Measurements from ENCODE around the gene ZFAND5.

Gene ZFAND5, protein sequence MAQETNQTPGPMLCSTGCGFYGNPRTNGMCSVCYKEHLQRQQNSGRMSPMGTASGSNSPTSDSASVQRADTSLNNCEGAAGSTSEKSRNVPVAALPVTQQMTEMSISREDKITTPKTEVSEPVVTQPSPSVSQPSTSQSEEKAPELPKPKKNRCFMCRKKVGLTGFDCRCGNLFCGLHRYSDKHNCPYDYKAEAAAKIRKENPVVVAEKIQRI

DNA sequence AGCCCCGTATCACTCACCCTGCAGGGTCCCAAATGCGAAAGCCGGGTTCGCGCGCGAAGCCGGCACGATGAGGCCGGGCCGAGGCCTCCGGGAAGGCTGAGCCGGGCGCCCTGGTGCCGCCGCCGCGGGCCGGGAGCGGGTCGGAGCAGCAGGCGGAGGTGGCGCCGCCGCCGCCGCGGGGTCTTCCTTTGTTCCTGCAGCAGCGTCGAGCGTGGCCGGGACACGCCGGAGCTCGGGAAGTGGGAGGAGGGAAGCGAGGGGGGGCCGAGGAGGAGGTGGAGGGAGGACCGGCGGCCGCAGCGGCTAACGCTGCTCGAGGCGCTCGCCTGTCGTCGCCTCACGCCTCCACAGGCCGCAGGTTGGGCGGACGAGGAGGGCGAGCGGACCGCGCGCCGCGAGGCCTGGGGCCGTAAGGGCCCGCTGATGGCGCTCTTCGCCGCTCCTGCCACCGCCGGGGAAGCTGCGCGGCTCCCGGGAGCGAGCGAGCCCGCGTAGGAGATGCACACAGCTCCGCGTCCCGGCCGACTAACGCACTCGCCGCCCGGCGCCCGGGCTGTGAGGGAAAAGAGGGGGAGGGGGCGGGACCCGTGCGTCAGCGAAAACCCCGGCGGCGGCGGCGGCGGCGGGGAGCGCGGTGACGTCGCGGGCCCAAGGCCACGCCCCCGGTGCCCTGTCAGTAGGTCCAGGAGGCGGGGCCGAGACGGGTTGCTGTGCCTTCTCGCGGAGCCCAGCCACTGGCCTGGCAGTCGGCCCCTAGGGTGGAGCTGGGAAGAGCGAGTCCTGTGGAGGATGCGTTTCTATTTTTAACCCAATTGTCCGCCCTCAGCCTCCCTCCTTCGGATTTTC lies at the start of gene ZFAND5:
Gene ZFAND5 (minus strand): TSS at position 530 of the 846 bp plus-strand sequence. CDS start 4,430 bp downstream, outside the sequence.
- TF ChIP-seq, protein P1, sequence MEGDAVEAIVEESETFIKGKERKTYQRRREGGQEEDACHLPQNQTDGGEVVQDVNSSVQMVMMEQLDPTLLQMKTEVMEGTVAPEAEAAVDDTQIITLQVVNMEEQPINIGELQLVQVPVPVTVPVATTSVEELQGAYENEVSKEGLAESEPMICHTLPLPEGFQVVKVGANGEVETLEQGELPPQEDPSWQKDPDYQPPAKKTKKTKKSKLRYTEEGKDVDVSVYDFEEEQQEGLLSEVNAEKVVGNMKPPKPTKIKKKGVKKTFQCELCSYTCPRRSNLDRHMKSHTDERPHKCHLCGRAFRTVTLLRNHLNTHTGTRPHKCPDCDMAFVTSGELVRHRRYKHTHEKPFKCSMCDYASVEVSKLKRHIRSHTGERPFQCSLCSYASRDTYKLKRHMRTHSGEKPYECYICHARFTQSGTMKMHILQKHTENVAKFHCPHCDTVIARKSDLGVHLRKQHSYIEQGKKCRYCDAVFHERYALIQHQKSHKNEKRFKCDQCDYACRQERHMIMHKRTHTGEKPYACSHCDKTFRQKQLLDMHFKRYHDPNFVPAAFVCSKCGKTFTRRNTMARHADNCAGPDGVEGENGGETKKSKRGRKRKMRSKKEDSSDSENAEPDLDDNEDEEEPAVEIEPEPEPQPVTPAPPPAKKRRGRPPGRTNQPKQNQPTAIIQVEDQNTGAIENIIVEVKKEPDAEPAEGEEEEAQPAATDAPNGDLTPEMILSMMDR (conservative IDR thresholded peaks at IDR 0.05), result no peak
- H3K27ac ChIP-seq, result peak within 1 kb of the TSS; percentile 99

DNA sequence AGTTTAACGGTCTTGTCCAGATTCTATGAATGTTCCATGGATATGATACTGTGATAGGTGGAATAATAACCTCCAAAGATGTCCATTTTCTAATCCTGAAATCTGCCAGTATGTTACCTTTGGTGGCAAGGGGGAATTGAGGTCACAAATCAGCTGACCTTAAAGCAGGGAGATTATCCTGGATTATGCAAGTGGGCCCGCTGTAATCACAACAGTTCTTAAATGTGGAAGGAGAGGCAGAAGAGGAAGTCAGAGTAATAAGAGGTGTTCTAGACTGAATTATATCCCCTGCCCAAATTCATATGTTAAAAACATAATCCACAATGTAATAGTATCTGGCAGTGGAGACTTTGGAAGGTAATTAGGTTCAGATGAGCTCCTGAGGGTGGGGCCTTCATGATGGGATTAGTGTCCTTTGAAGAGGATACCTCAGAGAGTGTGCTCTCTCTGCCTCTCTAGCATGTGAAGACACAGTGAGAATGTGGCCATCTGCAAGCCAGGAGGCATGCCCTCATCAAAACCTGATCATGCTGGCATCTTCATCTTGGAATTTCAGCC lies 47.6 kb upstream of the ZFAND5 start:
- no peak overlapping the region for H3K27ac ChIP-seq
- TF ChIP-seq, protein P1 (conservative IDR thresholded peaks at IDR 0.05), result no peak

DNA sequence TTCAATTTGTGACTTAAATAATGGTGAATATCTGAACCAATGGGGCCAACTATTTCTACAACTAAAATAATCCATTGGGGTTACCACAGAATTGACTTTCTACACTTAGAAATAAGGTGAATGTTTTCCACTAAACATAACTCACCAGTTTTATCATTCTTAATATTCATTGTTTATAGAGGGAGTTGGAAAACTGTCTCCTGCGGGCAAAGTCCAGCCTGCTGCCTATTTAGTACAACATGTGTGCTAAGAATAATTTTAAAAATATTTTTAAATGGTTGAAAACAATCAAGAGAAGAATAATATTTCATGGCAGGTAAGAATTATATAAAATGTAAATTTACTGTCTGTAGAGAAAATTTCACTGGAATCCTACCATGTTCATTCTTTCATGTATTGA lies 45.2 kb upstream of the ZFAND5 start:
- TF ChIP-seq, protein P1 (conservative IDR thresholded peaks at IDR 0.05), result no peak
- no peak overlapping the region for H3K27ac ChIP-seq

DNA sequence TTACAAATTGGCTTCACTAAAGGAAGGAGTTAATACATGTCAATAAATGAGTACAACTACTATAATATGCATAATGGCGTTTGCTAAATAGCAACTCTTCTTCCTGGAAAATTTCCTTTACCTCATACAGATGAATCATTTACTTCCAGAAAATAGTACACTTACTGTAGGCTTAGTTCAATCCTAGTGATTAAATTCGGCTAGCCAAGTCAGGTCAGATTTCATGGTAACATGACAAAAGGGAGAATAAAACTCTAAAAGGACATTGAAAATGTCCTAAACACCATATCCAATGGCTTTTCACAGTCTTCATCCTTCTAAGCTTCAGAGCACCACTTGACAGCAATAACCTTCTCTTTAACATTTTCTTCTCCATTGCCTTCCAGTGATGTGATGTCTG lies 42.1 kb upstream of the ZFAND5 start:
- H3K27ac ChIP-seq, result no peak overlapping the region
- TF ChIP-seq, protein P1 (conservative IDR thresholded peaks at IDR 0.05), result no peak

DNA sequence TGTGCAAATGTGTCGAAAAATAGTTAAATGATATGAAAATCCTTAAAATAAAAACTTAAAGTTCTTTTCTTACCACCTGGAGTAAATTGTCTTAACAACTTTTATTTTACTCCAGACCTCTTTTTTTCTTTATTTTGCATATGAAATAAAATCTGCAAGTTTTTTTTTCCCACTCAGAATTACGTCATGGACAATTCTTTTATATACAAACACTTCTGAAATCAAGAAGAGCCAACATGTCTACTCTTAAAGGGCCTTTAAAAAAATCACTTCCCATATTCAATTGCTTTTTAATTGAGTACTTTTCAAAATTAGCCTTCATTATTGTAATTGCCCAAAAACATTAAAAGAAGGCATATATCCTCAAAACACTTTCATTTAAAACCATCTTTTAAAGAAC lies 37.7 kb upstream of the ZFAND5 start:
- TF ChIP-seq, protein P1 (conservative IDR thresholded peaks at IDR 0.05), result no peak
- H3K27ac ChIP-seq, result no peak overlapping the region

DNA sequence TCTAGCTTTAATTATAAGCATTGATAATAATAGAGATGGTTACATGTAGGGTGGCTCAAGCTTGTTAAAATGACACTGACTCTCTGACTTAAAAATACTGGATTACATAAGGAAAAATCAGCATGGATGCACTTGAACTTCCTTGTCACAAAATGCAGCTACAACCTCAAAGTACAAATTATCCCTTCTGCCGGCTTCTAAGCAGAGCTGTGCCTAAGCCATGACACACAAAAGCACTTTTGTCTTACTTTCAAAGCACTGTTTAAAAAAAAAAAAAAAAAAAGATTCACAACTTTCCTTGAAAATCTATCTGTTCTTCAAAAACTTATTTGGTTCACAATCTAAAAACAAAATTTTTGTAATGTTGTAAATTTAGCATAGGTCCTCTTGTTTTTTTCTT lies 36.4 kb upstream of the ZFAND5 start:
- no peak overlapping the region for H3K27ac ChIP-seq

DNA sequence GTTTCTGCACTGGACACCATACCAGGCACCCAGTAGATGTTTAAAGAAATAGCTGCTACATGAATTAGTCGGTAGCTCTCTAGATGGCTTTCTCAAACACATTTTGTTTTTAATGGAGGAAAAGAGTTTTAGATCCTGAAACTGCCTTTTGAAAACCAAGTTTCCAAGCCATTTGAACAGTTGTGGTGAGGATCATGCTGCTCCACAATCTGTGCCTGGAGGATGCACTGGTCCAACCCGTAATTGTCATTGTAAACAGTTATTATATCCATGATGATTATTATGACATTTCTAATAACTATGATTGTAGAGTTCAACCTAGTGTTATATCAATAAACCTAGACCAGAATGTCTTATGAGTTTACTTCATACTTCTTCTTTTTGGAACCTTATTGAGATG lies 35.9 kb upstream of the ZFAND5 start:
- TF ChIP-seq, protein P1 (conservative IDR thresholded peaks at IDR 0.05), result no peak
- no peak overlapping the region for H3K27ac ChIP-seq

More for the DNA sequence above, 36.4 kb upstream of the ZFAND5 start:
- TF ChIP-seq, protein P1 (conservative IDR thresholded peaks at IDR 0.05), result no peak
